22Rv1 (cell line): ENCODE data around the gene KCNA10.

Experiments
- CTCF ChIP-seq: fragments of 450-650 bp; IDR thresholded peaks from 2 replicates; pipeline ENCODE4 v1.5.1; 2017; ENCODE audit warnings: mild to moderate bottlenecking
- ZFX ChIP-seq: fragments of 450-650 bp; IDR thresholded peaks from 2 replicates; pipeline ENCODE4 v1.6.1; 2017; ENCODE audit warnings: antibody characterized with exemption, borderline replicate concordance

- no peak for TF ChIP-seq CTCF
- no peak for TF ChIP-seq ZFX
These were observed 33.2 kb downstream of the KCNA10 start for GRCh38 chr1:110485725-110486124.
